ENCODE data around the gene GLYATL1B. TPM values are rescaled to one million over a fixed set of nuclear protein-coding genes. Genes with fewer than 3 reads are reported as not detected.

The GLYATL1B gene
- not detected in 5 replicates for total RNA-seq (2022; extraction: Qiagen RNA extraction)

DNA sequence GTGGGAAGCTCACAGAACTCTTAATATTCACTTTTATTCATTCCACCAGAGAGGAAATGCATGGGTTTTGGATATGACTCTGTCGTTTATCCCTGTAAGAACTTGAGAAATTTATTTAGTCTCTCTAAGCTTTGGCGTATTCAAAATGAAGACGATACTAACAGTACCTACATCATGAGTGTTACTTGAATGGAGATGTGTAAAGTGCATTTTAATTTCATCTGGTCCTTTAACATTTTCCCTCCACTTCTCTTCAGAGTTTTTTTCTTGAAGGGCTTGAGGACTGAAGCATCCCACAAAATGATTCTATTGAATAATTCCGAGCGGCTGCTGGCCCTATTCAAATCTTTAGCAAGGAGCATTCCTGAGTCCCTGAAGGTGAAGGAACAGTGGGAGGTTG, at the start of gene GLYATL1B:
TSS of gene GLYATL1B (plus strand) at position 301 of the 400 bp plus-strand sequence. CDS start at position 301, 0 bp downstream.

GRCh38 chr11:59106363-59107336, 20.5 kb downstream of the GLYATL1B start, which contains the start of gene FAM111B:
TSS of gene FAM111B (plus strand) at chr11:59107237. CDS start at chr11:59109626, 2,389 bp downstream.

GRCh38 chr11:59142530-59143507, 56.7 kb downstream of the GLYATL1B start, which contains the start of gene FAM111A:
TSS of gene FAM111A (plus strand) at chr11:59142856. CDS start at chr11:59148873, 6,017 bp downstream.

Other genes starting within 250 kb of the GLYATL1B start
- gene GLYATL2, start 241.6 kb upstream of the GLYATL1B start, total RNA-seq (2022; extraction: Qiagen RNA extraction), result 0.06 to 0.21 TPM in 2 of 5 replicates, not detected in the others
- gene GLYATL1, start 146.8 kb upstream of the GLYATL1B start, total RNA-seq (2022; extraction: Qiagen RNA extraction), result not detected in 5 replicates
- 6.7 to 8.7 TPM (median 7.6 TPM) in 5 replicates for gene FAM111B, start 20.9 kb downstream of the GLYATL1B start, total RNA-seq (2022; extraction: Qiagen RNA extraction)
- 7.0 to 9.6 TPM (median 8.3 TPM) in 5 replicates for gene FAM111A, start 56.5 kb downstream of the GLYATL1B start, total RNA-seq (2022; extraction: Qiagen RNA extraction)
- 3.6 to 4.7 TPM (median 4.5 TPM) in 5 replicates for gene DTX4, start 85.8 kb downstream of the GLYATL1B start, total RNA-seq (2022; extraction: Qiagen RNA extraction)
- not detected in 5 replicates for gene MPEG1, start 126.6 kb downstream of the GLYATL1B start, total RNA-seq (2022; extraction: Qiagen RNA extraction)

Data from A549 treated with dexamethasone at 1 μM for 4 hours (cell line).